ENCODE data around the gene SPIRE2.

- TF ChIP-seq CTCF (IDR thresholded peaks at IDR 0.05) (peak; percentile 50 to 83 (median 62)), POLR2A (IDR thresholded peaks at IDR 0.05) (no peak)
Observed at GRCh38 chr16:89909777-89910716, 81.8 kb downstream of the SPIRE2 start.
